HG02798 (cell line): Measurements from ENCODE around the gene THSD4.

Experiments
- ATAC-seq: cut with Tn5 transposase; IDR thresholded peaks from one replicate; pipeline ENCODE4 v1.9.1; 2021; ENCODE audit warnings: mild to moderate bottlenecking; ENCODE audit not compliant: unreplicated experiment, poor library complexity

The THSD4 gene

GRCh38 chr15:71456811-71457210, 341.5 kb downstream of the THSD4 start:
- no peak for ATAC-seq

GRCh38 chr15:71458089-71458660, 342.9 kb downstream of the THSD4 start:
- ATAC-seq: no peak

GRCh38 chr15:71461748-71462147, 346.5 kb downstream of the THSD4 start:
- ATAC-seq: no peak

GRCh38 chr15:71462638-71463037, 347.4 kb downstream of the THSD4 start:
- ATAC-seq: no peak

- no peak for ATAC-seq
Observed at GRCh38 chr15:71463156-71463665, 347.9 kb downstream of the THSD4 start.

GRCh38 chr15:71465131-71465955, 350.1 kb downstream of the THSD4 start:
- ATAC-seq: no peak

- no peak for ATAC-seq
Observed at GRCh38 chr15:71468715-71469114, 353.4 kb downstream of the THSD4 start.

GRCh38 chr15:71469413-71469812, 354.1 kb downstream of the THSD4 start:
- no peak for ATAC-seq

- no peak for ATAC-seq
Observed at GRCh38 chr15:71471347-71471746, 356.1 kb downstream of the THSD4 start.

GRCh38 chr15:71472566-71472965, 357.3 kb downstream of the THSD4 start:
- ATAC-seq: no peak

GRCh38 chr15:71473751-71474150, 358.5 kb downstream of the THSD4 start:
- ATAC-seq: no peak

- ATAC-seq: no peak
Observed at GRCh38 chr15:71476823-71477222, 361.6 kb downstream of the THSD4 start.

- no peak for ATAC-seq
Observed at GRCh38 chr15:71480556-71480955, 365.3 kb downstream of the THSD4 start.

- no peak for ATAC-seq
Observed at GRCh38 chr15:71484080-71484479, 368.8 kb downstream of the THSD4 start.

GRCh38 chr15:71485094-71485693, 369.9 kb downstream of the THSD4 start:
- no peak for ATAC-seq

GRCh38 chr15:71489570-71489969, 374.3 kb downstream of the THSD4 start:
- ATAC-seq: no peak

GRCh38 chr15:71493526-71493925, 378.3 kb downstream of the THSD4 start:
- no peak for ATAC-seq

GRCh38 chr15:71494563-71495397, 379.5 kb downstream of the THSD4 start:
- ATAC-seq: no peak

- no peak for ATAC-seq
Observed at GRCh38 chr15:71495398-71495780, 380.1 kb downstream of the THSD4 start.

GRCh38 chr15:71496336-71496955, 381.2 kb downstream of the THSD4 start:
- ATAC-seq: no peak
